HepG2 (cell line): ENCODE results near the gene PTRH2. TPM values are rescaled to one million over a fixed set of nuclear protein-coding genes. Genes with fewer than 3 reads are reported as not detected.

Source experiments
- ATAC-seq: fragments of 200-7000 bp; cut with Tn5 transposase; 3 replicates; pipeline ENCODE4 v1.9.1; 2020; ENCODE audit warnings: mild to moderate bottlenecking, moderate library complexity
- BruUV-seq: library from RNA; stranded (reverse); fragments of 400-500 nt; replicated peaks from 2 replicates; lab custom pipeline; 2021; lab: Mats Ljungman, UMichigan
- CTCF ChIA-PET: fragments of 300-600 bp; formaldehyde crosslinking; extraction: SDS; loops from one replicate; lab custom pipeline; 2021; ENCODE audit warnings: low total read pairs, inconsistent platforms, low intra/inter-chr PET ratio; lab: Yijun Ruan, JAX
- POLR2A ChIA-PET: fragments of 350-600 bp; sonication (Branson Sonifier 250); formaldehyde crosslinking; loops from one replicate; lab custom pipeline; 2020; ENCODE audit warnings: antibody characterized with exemption, inconsistent platforms; lab: Yijun Ruan, JAX
- DNase-seq: peaks from one replicate; pipeline ENCODE4 v3.0.0-alpha.2; 2015; ENCODE audit warnings: low spot score
- FAIRE-seq: peaks from 3 replicates; lab custom pipeline; 2011; peaks lifted over from hg19 to GRCh38; lab: Jason Lieb, UNC
- H2AFZ ChIP-seq: one replicate; pipeline ENCODE4 v1.6.1; 2011; ENCODE audit warnings: low read length, inconsistent platforms
- H3K27ac ChIP-seq: fragments of 300-600 bp; 3 replicates; pipeline ENCODE4 v1.8.0; 2011; ENCODE audit warnings: mixed run types, mild to moderate bottlenecking, mixed read lengths, low read length, inconsistent platforms; ENCODE audit not compliant: insufficient read depth; ENCODE audit errors: extremely low read length
- H3K27me3 ChIP-seq, 2 experiments: fragments of 200-600 bp in 1 of 2; 2 replicates in 1 of 2; 3 replicates in 1 of 2; pipeline versions ENCODE4 v1.6.0 to v1.8.0; 2011; ENCODE audit warnings: low read length in 2 of 2, mild to moderate bottlenecking in 2 of 2, moderate library complexity in 2 of 2, inconsistent platforms in 1 of 2; ENCODE audit not compliant: insufficient read depth in 2 of 2, control insufficient read depth in 1 of 2
- H3K36me3 ChIP-seq, 2 experiments: fragments of 200-600 bp in 1 of 2; replicated peaks in 1 of 2; 2 replicates in 1 of 2; 3 replicates in 1 of 2; pipeline versions ENCODE4 v1.5.1 to v1.8.0; 2011; ENCODE audit warnings: low read length in 2 of 2, inconsistent platforms in 1 of 2; ENCODE audit not compliant: insufficient read depth in 2 of 2, control insufficient read depth in 1 of 2
- H3K4me1 ChIP-seq: 2 replicates; pipeline ENCODE4 v1.5.1; 2012; ENCODE audit warnings: low read length, inconsistent platforms; ENCODE audit not compliant: insufficient read depth
- H3K4me2 ChIP-seq: 2 replicates; pipeline ENCODE4 v1.6.0; 2011; ENCODE audit warnings: low read depth, low read length, inconsistent platforms
- H3K4me3 ChIP-seq, 3 experiments: fragments of 200-600 bp in 1 of 3; sonication (generic), shearing (Covaris generic) in 1 of 3; replicated peaks in 1 of 3; 2 replicates each; pipeline ENCODE4 v1.5.1; 2011 to 2016; ENCODE audit warnings: low read length in 3 of 3, inconsistent platforms in 2 of 3, low read depth in 2 of 3, mild to moderate bottlenecking in 2 of 3, control low read depth in 1 of 3, mixed read lengths in 1 of 3; ENCODE audit not compliant: insufficient read depth in 1 of 3
- H3K79me2 ChIP-seq: one replicate; pipeline ENCODE4 v1.6.1; 2011; ENCODE audit warnings: low read length, inconsistent platforms; ENCODE audit not compliant: insufficient read depth
- H3K9ac ChIP-seq: 2 replicates; pipeline ENCODE4 v1.6.0; 2011; ENCODE audit warnings: mild to moderate bottlenecking, low read depth, low read length, inconsistent platforms; ENCODE audit not compliant: insufficient read depth
- H3K9me3 ChIP-seq: 2 replicates; pipeline ENCODE4 v1.5.1; 2012; ENCODE audit warnings: mild to moderate bottlenecking, low read length
- H4K20me1 ChIP-seq: 2 replicates; pipeline ENCODE4 v1.6.0; 2011; ENCODE audit warnings: inconsistent platforms, mild to moderate bottlenecking, low read length, moderate library complexity; ENCODE audit not compliant: insufficient read depth
- EHMT2 ChIP-seq: fragments of 200-600 bp; sonication (generic); IDR thresholded peaks from 2 replicates; pipeline ENCODE4 v1.7.0; 2017; ENCODE audit warnings: antibody characterized with exemption, low read depth, low read length, borderline replicate concordance
- MAFF ChIP-seq: IDR thresholded peaks from 2 replicates; pipeline ENCODE4 v1.6.1; 2011; ENCODE audit warnings: low read depth, low read length, improper control_type of control experiment
- ZIK1 ChIP-seq: sonication (generic); formaldehyde crosslinking; IDR thresholded peaks from 2 replicates; pipeline ENCODE4 v1.5.0; 2020; ENCODE audit warnings: mild to moderate bottlenecking, low read depth, missing genetic modification reagents, borderline replicate concordance
- ZNF468 ChIP-seq: sonication (generic); formaldehyde crosslinking; IDR thresholded peaks from 2 replicates; pipeline ENCODE4 v1.8.0; 2022; ENCODE audit warnings: mild to moderate bottlenecking, moderate library complexity, missing genetic modification reagents
- WGBS: methylation state at CpG from one replicate; pipeline ENCODE4 v1.1.6; 2017; ENCODE audit warnings: low lambda C conversion rate; 5-methylcytosine and 5-hydroxymethylcytosine counted together
- in situ Hi-C: cut with HindIII; loops from 2 replicates; pipeline ENCODE4 v1.10.0; 2017; ENCODE audit warnings: low pct_unique_long_range_greater_than_20kb; ENCODE audit not compliant: extremely low pct_ligation_motif_present
- intact Hi-C: fragments of 100-400 bp; cut with micrococcal nuclease; formaldehyde crosslinking; loops from one replicate; pipeline ENCODE4 v1.10.0; 2022; ENCODE audit not compliant: unreplicated experiment
- polyA plus RNA-seq, 8 experiments: library from polyadenylated mRNA; depleted of rRNA in 3 of 8; stranded (reverse) in 7 of 8; unstranded in 1 of 8; fragments of >200 nt; fragmentation: Illumina TruSeq in 4 of 8; extraction: Trizol in 4 of 8; gene quantifications; 2 replicates each; pipeline versions ENCODE4 v1.2.1 to v1.2.3, GENCODE V29; 2011 to 2016; ENCODE audit warnings: low read depth in 4 of 8, missing spikeins in 1 of 8, mixed read lengths in 1 of 8; ENCODE audit not compliant: insufficient read depth in 1 of 8
- total RNA-seq, 5 experiments: library from RNA; depleted of rRNA; stranded (reverse); fragments of >200 nt; fragmentation: Illumina TruSeq; extraction: Trizol; gene quantifications; 2 replicates each; pipeline ENCODE4 v1.2.3, GENCODE V29; 2016; ENCODE audit warnings: low read depth in 1 of 5
- TF ChIP-seq, protein P1 (sequence below): sonication (generic); formaldehyde crosslinking; IDR thresholded peaks from 2 replicates; pipeline ENCODE4 v1.5.1; 2020; ENCODE audit warnings: mild to moderate bottlenecking, missing genetic modification reagents
- TF ChIP-seq, protein P2 (sequence below): sonication (generic); formaldehyde crosslinking; IDR thresholded peaks from 2 replicates; pipeline ENCODE4 v1.5.0; 2020; ENCODE audit warnings: missing genetic modification reagents

PTRH2 gene
- total and polyA plus RNA-seq, 2 of the 13 experiments (the other 11 are each of a cell fraction or from before 2014, with no cell fraction given), result 67.7 to 83.3 TPM

DNA sequence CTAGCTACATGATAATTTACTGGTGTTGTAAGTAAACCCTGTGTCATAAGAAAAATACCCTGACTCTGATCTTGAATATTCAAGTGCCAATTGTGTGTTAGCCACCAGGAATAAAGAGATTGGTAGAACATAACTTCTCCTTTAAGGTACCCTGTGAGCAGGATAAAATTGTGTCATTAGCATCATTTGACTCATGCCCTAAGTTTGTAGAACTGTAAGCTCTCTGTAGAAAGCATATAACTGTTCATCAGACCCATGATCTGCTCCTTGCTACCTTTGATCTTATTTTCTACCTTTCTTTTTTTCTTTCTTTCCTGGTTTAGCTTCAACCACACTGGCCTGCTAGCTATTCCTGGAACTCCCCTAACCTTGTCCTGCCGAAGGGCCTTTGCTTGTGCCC is 35.8 kb downstream of the PTRH2 start:
- in situ Hi-C loops, result no loop called here
- Histone ChIP-seq H3K79me2 (peaks cover 2% of the 10 kb centered on the region), H3K9me3 (no peaks in the 10 kb centered on the region)
- TF ChIP-seq MAFF (no peak), EHMT2 (no peak), ZIK1 (no peak), ZNF468 (no peak)
- TF ChIP-seq, protein P1, sequence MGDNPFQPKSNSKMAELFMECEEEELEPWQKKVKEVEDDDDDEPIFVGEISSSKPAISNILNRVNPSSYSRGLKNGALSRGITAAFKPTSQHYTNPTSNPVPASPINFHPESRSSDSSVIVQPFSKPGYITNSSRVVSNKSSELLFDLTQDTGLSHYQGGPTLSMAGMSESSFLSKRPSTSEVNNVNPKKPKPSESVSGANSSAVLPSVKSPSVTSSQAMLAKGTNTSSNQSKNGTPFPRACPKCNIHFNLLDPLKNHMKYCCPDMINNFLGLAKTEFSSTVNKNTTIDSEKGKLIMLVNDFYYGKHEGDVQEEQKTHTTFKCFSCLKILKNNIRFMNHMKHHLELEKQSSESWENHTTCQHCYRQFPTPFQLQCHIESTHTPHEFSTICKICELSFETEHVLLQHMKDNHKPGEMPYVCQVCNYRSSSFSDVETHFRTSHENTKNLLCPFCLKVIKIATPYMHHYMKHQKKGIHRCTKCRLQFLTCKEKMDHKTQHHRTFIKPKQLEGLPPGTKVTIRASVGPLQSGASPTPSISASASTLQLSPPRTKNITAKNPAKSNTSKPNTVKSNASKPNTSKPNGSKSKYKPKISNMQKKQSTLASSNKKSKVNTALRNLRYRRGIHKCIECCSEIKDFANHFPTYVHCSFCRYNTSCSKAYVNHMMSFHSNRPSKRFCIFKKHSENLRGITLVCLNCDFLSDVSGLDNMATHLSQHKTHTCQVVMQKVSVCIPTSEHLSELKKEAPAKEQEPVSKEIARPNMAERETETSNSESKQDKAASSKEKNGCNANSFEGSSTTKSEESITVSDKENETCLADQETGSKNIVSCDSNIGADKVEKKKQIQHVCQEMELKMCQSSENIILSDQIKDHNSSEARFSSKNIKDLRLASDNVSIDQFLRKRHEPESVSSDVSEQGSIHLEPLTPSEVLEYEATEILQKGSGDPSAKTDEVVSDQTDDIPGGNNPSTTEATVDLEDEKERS (CRISPR knock-in tag), result no peak
- TF ChIP-seq, protein P2, sequence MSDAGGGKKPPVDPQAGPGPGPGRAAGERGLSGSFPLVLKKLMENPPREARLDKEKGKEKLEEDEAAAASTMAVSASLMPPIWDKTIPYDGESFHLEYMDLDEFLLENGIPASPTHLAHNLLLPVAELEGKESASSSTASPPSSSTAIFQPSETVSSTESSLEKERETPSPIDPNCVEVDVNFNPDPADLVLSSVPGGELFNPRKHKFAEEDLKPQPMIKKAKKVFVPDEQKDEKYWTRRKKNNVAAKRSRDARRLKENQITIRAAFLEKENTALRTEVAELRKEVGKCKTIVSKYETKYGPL (CRISPR knock-in tag), result no peak
- TF ChIP-seq, all 625 proteins: peak for 0
- Histone ChIP-seq H3K9ac (no peak overlapping the region), H3K27me3 (no peaks in the 10 kb centered on the region), H4K20me1 (0 out of 2 replicates have a peak, but pooled peaks cover 3% of the 10 kb centered on the region), H3K4me2 (no peak overlapping the region), H3K4me3 (no peak overlapping the region), H3K36me3 (peaks cover 29 to 90% of the 10 kb centered on the region in 2 experiments), H3K27ac (no peak overlapping the region), H2AFZ (no peak overlapping the region), H3K4me1 (peaks cover 14% of the 10 kb centered on the region)
- POLR2A ChIA-PET, result interaction anchor here (1.5 kb wide), 1 partner anchor 36 kb away, joined by 4 read pairs; the partner anchor contains the start of genes PTRH2 and VMP1
- DNase-seq, result no peak
- 98% methylated on average over 1 of the region's 1 CpG for WGBS
- no peak for FAIRE-seq
- intact Hi-C loops, result no loop called here
- CTCF ChIA-PET, result no interaction called here
- ATAC-seq, result no peak
- no TSS peak for BruUV-seq
